Activated CD8-positive, alpha-beta memory T cell treated with anti-CD3 and anti-CD28 coated beads, Interleukin-2, amount 50 U/mL, for 48 hours (primary cell): ENCODE results near the gene PRPF8.
"Not testable (repeated sequence)": the region's sequence is repeated elsewhere in the genome, so short reads cannot be mapped to it uniquely, and the experiment has no call there.

ENCODE experiments used
- DNase-seq: peaks from one replicate; pipeline ENCODE4 v3.0.0-alpha.2; 2020

The PRPF8 gene

DNA sequence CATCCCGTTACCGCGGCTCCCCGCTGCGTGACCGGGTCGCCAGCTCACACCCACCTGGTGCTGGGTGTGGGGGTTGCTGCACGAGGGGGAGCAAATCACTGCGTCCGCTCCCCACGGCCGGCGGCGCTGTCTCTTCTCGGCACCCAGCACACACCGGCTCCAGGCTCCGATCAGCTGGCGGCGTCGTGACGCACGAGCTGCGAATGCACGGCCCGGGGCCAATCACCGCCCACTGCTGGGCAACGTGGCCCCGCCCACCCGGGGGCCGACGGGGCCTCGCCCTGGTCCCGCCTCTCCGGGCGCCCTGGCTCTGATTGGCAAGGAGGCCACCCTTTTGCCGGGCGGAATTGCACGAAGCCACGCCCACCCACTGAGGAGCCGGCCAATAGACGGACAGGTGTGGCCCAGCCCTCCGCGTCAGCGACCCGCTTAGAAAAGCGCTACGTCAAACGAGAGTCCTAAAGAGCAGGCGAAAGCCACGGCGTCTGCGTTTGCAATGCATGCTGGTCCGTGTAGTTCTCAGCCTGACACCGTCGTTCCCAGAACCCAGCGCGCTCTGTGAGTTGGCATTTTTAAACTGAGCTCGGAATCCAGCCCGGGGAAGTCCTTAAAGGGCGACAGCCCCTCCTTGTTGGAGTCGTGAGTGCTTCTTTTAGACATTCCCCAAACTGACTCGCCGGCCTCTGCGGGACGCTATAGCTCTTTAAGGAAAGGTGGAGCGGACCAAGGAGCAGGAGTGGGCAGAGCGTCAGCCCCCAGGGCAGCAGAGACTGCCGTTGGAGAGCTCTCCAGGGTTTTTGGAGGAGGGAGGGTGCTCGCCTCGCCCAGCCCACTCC lies 31.6 kb upstream of the PRPF8 start:
- peak; percentile 100 for DNase-seq

DNA sequence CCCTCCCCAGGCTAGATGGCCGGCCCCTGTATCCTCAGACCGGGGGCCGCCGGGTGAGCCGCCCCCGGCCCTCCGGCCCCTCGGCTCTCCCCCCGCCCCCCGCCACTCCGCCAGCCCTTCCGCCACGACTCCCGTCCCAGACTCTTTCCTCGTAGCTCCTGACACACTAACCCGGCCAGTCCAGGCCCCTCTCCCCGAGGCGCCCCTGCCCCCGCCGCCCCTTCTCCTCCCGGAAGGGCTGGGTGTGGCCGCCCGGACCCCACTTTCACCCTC lies 31.1 kb upstream of the PRPF8 start:
- no peak for DNase-seq

DNA sequence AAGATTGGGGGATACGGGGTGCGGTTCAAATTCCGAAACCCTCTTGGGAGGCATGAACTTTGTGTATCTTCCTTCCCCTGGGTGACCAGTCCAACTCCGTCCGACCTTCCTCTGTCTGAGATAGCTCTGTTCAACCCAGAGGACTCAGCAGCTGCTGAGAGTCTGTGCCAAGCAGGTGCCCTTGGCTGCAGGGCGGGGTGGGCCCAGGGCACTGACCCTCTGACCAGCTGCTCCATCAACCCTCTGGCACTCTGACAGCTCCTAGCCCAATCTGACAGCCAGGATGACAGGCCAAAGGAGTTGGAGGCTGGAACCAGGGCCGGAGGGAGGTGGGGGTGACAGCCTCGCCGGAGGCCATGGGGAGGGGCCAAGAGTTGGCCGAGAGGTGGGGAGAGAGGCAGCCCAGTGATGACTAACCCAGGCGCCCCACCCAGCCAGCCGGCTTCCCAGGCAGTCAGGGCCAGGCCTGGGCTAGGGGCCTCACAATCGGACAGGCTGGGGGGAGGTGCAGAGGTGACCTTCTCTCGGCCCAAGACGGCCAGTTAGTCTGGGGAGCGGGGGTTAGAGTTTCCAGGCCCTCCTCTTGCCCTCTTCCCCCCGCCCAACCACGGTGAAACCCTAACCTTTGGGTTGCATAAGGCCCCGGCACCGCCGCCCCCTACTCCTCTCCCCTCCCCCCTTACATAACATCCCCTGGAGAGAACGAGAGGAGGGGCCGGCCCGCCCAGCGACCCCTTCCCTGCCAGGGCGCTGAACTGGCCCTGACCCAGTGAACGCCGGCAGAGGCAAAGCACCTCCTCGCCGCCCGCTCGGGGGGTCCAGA lies 30.5 kb upstream of the PRPF8 start:
- peak; percentile 77 for DNase-seq

DNA sequence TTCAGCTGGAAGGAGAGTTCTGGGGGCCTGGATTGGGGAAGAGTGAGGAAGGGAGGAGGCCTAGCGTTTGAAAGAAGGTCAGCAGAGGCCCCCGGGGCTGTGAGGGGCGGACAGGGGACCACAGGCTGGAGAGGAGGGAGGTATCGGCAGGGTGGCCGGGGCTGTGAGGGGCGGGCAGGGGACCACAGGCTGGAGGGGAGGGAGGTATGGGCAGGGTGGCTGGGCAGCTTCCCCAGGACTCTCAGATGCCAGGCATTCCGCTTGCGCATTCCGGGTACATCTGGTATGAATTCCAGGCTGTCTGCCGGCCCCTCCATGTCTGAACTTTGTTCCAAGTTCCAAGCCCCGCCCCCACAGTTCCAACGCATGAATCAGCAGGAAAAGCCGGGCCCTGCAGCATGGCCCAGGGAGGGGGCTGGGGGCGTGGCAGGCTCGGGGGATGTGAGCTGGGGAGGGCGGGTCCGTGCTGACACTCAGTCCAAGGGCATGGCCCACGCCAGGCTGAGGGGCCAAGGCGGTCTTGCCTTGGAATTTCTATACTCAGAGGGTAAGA lies 29.8 kb upstream of the PRPF8 start:
- peak; percentile 60 for DNase-seq

DNA sequence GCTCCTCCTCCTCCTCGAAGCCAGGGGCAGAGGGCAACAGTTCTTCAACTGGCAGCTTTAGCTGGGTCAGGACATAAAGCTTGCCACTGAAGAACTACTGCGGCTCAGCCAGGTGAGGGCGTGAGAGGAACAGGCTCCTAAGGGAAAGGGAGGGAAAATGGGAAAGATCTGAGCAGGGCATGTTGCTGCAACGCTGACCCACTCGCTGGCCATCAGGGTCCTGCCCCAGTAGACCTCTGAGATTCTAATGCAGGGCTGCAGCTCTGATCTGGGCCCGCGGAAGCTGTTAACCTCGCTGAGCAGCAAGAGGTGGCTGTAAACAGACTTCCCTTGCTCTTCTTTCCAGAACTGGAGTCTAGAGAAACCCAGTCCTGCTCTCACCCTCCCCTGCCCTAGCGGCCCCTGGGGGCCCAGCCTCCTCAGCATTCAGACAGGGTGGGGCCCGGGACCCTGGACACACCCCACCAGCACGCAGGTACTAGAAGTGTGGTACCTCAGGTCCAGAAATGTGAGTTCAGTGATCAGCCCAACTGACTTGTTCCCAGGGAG lies 29.3 kb upstream of the PRPF8 start:
- no peak for DNase-seq

DNA sequence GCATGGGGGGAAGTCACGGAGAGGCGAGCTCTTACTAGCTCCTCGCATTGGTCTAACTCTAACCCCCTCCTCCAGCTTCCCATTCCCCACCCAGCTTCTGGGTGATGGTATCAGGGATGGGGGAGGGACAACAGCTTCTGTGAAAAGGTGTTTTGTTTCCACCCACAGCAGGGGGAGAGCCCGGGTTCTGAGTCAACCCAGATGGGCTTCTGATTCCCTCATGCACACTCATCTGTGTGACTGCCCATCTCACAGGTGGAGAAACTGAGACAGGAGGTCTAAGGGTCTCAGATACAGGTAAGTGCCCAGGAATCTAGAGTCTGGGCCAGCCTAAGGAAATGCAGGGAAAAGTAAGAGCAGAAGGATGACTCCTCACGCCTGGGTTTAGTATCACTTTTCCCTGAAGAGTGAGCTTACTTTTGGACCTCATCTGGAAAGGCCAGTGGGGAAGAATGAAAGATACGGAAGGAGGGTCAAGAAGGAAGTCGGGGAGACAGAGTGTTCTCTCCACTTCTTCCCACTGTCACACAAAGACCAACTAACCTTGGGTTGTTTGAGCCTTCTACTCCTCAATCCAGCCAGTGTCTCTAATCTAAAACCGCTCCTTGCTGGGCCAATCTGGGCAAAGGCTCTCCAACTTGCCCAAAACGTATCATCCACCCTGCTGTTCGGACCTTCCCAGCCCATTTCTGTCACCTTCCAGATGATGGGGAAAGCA lies 28.7 kb upstream of the PRPF8 start:
- no peak for DNase-seq

DNA sequence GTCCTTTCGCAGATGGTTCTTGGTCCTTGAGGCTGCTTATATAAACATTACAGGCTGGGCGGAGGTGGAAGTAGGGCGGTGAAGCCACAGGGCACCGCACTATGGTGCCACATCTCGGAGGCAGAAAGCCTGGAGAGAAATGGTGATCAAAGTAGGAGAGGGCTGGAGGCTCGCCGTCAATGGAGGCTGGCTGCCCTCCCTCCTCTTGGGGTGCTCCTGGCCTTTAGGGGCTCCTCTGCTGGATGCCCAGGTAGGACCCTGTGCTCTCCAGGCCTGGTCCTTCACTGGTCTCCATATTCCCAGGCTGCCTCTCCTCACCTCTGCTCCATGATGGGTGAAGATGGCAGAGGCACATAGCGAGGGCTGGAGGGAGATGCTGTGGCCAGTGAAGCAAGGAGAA lies 27.6 kb upstream of the PRPF8 start:
- DNase-seq = no peak

DNA sequence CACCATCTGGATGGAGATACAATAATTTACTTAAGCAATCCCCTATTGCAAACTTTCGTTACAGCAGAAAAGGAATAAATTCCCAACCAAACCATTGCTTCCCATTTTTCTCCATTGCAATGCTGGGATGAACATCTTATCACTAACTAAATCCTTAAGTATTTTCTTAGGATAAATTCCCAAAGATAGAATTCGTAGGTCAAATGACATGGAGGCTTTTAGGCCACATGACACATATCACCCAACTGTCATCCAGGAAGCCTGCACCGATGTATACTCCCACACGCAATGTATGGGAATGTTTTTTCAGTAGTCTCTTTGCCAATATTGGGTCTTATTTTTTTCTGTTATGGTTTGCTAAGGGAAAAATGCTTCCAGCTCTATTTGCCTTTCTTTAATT lies 27.1 kb upstream of the PRPF8 start:
- DNase-seq = no peak

DNA sequence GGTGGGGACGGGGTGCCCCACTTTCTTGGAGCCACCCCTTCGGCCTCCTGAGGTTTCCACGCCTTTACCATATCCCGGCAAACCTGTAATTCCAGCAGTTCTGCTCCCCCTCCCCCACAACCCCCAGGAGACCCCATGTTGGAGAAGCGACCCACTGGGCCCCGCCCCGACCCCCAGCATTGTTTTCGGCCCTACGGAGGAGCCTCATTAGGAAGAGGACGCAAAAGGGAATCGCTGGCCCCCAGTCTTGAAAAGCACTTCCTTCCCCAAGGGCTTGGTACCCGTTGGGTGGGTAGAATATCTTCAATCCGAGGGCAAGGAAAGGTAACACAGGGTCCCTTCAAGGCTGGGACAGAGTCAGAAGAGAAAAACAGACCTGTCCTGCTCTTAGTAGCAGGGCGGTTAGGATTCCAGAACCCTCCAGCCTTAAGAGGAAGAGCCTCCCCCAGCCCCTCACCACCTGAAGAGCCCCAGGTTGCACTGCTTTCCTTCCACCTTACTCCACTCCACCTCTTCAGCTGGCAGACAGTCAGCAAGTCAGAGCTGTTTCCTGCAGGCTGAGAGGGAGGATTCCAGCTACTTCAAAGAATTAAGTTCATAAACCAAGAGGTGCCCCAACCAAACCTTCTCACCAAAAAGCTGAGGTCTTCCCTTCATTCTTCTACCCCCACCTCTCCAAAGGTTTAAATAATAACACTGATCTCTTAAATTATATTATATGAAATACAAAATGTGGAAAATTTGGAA lies 26.3 kb upstream of the PRPF8 start:
- no peak for DNase-seq

DNA sequence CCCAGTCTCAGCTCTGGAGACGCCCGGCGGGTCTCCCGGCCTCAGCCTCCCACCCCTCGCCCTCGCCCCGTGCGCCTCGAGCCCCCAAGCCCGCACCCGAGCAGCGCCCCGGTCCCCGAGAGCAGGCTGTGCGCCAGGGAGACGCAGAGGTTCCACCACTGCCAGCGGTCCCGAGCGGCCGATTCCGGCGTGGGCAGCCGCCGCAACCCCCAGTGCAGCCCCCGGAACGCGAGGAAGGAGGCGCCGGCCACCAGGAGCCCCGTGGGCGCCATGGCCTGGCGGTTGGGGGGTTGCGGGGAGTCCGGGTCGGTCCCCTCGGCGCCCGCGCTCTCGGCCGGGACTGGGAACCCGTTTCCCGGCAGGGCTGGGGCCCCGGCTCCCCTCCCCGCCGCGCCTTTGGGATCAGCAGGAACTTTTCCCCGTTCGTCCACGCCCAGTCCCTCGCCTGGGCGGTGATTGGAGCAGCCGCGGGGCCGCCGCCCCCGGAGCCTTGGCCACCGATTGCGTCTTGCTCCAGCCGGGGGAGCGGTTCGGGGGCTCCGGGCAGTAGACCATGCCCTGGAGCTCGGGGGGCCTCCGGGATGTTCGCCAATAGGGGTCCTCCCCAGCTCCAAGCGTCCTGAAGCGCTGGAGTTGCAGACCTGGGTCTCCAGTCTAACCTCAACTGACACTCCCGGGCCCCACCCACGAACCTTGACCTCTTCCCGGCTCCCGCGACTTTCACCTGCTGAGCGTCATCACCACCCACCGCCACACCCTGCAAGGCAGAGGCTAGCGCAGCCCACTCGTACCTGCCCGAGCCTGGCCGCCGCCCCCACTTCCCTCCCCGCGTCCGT lies 25.5 kb upstream of the PRPF8 start, which contains the start of gene TLCD2:
TSS of gene TLCD2 (minus strand) at position 407 of the 836 bp plus-strand sequence. CDS start at position 272, 135 bp downstream.
- DNase-seq = peak; percentile 64

DNA sequence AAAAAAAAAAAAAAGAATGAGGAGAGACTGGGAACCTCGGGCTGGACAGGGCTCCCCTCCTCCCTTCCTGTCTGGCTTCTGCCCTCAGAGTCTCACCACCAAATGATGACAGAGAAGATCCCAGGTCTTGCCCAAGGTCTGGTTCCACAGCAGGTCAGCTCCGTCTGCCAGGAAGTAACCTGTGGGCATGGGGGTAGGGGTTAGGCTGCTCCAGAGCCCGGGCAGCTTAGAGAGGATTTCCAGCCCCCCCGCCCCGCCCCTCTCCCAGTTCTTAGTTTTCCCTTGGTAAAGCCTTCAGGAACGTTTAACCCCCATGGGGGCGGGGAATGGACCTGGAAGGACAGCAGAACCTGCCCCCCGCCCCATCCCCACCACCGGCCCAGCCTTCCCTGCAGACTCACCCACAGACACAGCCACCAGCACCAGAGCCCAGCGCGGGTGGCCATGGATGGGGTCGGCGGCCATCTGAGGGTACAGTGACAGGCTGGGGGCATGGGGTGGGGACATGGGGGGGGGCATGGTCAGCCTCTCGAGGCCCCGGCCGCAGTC lies 24.8 kb upstream of the PRPF8 start:
- DNase-seq = peak; percentile 53

DNA sequence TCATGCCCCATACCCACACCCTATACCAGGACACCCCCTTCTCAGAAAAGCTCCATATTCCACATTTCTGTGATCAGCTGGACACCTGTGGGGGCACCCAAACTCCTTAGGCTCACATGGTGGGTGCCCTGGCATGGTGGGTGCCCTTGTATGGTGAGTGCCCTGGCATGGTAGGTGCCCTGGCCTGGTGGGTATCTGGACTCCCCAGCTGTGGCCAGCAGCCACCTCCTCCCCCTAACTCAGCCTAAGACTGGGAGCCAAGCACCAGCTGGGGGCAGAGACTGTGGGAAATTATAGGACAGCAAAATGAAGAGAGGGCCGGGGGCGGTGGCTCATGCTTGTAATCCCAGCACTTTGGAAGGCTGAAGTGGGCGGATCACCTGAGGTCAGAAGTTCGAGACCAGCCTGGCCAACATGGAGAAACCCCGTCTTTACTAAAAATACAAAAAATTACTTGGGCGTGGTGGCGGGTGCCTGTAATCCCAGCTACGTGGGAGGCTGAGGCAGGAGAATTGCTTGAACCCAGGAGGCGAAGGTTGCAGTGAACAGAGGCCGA lies 24.2 kb upstream of the PRPF8 start:
- not testable (repeated sequence) for DNase-seq

DNA sequence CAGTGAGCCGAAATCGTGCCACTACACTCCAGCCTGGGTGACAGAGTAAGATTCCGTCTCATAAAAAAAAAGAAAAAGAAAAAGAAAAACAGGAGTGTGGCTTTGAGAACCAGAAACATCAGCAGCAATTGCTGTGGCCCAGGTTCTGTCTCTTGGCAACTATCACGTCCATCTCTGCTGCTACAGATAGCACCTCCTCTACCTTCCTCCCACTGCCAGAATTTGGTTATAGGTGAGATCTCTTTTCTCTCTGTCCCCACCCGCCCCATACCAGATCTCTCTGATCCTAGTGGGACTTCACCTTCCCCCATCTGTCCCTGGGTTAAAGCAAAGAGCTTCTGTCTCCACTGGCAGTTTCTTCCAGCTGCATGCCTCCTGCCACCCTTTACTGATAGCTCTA lies 22.4 kb upstream of the PRPF8 start:
- DNase-seq = no peak

DNA sequence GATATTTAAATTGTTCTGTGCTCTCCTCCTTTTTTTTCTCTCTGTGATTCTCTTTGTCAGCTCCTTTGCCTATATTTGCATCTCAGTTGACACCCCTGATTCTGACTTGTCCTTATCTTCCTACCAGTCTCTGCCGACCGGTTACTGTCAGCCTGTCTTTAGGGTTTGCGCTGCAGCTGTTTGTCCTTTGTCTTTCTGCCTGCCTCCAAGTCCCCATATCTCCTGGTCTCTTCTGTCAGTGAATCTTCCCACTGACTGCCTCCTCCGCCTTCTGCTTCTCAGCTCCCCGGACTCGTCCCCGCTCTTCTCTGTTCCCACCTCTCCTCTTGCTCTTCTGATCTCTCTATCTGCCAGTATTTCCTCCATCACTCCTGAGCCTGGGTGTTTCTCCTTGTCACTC lies 20.3 kb upstream of the PRPF8 start:
- no peak for DNase-seq

DNA sequence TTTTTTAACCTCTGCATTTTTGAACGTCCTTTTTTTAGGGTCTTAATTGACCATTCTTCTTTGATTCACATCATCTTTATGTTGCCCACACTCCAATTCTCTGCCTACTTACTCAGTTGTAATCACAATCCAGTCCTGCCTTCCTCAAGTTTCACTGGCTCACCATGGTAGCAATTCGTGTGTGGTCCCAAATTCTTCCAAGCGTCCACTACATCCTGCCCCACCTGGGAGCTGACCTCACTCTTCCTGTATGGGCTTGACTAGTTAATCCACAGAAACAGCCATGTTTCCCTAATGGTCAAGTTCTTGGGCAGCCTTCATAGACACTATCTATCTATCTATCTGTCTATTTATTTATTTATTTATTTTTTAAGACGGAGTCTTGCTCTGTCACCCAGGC lies 18.4 kb upstream of the PRPF8 start:
- DNase-seq = no peak

DNA sequence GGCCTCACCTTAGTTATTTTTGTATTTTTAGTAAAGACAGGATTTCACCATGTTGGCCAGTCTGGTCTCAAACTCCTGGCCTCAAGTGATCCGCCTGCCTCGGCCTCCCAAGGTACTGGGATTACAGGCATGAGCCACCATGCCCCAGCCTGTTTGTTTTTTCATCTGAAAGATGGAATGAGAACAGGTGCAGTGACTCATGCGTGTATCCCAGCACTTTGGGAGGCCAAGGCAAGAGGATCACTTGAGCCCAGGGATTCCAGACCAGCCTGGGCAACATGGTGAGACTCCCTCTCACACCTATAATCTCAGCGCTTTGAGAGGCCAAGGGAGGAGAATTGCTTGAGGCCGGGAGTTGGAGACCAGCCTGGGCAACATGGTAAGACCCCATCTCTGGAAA lies 15.2 kb upstream of the PRPF8 start:
- not testable (repeated sequence) for DNase-seq

DNA sequence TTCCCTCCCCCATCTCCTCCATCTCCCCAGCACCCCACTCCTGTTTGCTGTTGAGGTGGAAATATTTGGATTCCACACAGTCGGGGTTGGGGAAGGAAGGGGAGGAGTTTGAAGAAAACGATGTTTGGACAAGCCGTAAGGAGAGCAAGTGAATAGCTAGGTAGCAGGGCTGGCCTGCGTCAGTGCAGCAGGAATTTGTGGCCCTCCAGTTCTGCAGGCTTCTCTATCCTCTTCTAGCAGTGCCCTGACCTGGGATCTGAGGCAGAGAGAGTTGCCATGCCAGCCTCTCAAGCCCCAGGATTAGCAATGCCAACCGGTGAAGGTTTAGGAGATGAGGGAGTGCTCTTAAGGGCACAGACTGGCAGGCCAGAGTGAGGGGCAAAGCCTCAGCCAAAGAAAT lies 13.0 kb upstream of the PRPF8 start:
- no peak for DNase-seq

DNA sequence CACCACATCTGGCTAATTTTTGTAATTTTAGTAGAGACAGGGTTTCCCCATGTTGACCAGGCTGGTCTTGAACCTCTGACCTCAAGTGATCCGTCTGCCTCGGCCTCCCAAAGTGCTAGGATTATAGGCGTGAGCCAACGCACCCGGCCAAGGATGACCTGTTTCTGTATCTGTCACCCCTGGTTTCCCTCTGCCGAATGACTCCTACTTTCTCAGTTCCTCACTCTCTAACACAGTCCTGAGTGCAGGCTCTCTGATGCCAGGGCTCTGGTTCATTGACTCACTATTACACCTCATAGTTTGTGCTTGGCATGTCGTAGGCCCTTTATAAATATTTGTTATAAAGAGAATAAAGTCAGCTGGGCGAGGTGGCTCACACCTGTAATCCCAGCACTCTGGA lies 10.7 kb upstream of the PRPF8 start:
- DNase-seq = no peak

DNA sequence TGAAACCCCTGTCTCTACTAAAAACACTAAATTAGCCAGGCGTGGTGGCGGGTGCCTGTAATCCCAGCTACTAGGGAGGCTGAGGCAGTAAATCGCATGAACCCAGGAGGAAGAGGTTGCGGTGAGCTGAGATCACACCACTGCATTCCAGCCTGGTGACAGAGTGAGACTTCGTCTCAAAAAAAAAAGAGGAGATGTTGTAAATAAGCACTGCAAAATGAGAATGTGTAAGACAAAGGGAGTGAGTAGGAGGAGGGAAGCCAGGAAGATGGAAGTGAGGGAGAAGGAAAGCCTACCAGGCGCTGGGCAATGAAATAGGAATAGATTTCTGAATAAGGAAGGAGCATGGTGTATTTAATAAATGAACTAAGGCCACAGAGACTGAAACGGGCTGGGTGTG lies 8.7 kb upstream of the PRPF8 start:
- DNase-seq = no peak

DNA sequence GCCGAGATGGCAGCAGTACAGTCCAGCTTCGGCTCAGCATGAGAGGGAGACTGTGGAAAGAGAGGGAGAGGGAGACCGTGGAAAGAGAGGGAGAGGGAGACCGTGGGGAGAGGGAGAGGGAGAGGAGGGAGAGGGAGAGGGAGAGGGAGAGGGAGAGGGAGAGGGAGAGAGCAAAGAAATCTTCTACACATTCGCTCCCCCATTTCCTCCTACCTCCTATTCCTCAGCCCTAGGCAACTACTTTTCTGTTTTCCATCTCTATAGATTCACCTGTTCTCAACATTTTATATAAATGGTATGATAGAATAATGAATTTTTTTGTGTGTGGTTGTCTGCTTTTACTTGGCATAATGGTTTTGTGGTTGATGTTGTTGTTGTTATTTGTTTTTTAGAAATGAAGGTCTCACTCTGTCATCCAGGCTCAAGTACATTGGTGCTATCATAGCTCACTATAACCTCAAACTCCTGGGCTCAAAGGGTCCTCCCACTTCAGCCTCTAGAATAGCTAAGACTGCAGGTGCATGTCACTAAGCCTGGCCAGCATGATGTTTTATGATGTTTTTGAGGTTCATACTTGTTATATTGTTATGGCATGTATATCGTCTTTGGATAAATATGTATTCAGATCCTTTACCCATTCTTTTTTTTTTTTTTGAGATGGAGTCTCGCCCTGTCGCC lies 6.0 kb upstream of the PRPF8 start:
- no peak for DNase-seq
